Mesendoderm (in vitro differentiated cells): ENCODE results near the gene MTMR2.

Experiments used
- DNase-seq: peaks from one replicate; pipeline ENCODE4 v3.0.0; 2013
- H2AK5ac ChIP-seq: 2 replicates; pipeline ENCODE4 v1.6.1; 2013; ENCODE audit warnings: low read length, inconsistent platforms
- H2BK120ac ChIP-seq: 2 replicates; pipeline ENCODE4 v1.6.1; 2013; ENCODE audit warnings: low read depth, mild to moderate bottlenecking, low read length, moderate library complexity, mixed read lengths
- H2BK15ac ChIP-seq: replicated peaks from 2 replicates; pipeline ENCODE4 v1.6.1; 2013; ENCODE audit warnings: low read depth, mild to moderate bottlenecking, moderate library complexity
- H2BK5ac ChIP-seq: 2 replicates; pipeline ENCODE4 v1.6.1; 2013; ENCODE audit warnings: low read length, inconsistent platforms
- H3K18ac ChIP-seq: 2 replicates; pipeline ENCODE4 v1.6.1; 2013; ENCODE audit warnings: mild to moderate bottlenecking, low read length, mixed read lengths
- H3K23ac ChIP-seq: one replicate; pipeline ENCODE4 v1.6.1; 2013; ENCODE audit warnings: low read length
- H3K27ac ChIP-seq: 2 replicates; pipeline ENCODE4 v1.5.1; 2013; ENCODE audit warnings: low read depth, mild to moderate bottlenecking, inconsistent platforms, low read length, moderate library complexity
- H3K27me3 ChIP-seq: 2 replicates; pipeline ENCODE4 v1.6.1; 2013; ENCODE audit warnings: low read length, control low read depth, mild to moderate bottlenecking, inconsistent platforms; ENCODE audit not compliant: insufficient read depth, poor library complexity
- H3K36me3 ChIP-seq: 2 replicates; pipeline ENCODE4 v1.6.1; 2013; ENCODE audit warnings: low read length, inconsistent platforms; ENCODE audit not compliant: control insufficient read depth, insufficient read depth
- H3K4ac ChIP-seq: one replicate; pipeline ENCODE4 v1.6.1; 2013; ENCODE audit warnings: low read depth, mild to moderate bottlenecking, low read length, moderate library complexity
- H3K4me1 ChIP-seq: 2 replicates; pipeline ENCODE4 v1.6.1; 2013; ENCODE audit warnings: low read depth, low read length, inconsistent platforms; ENCODE audit not compliant: control insufficient read depth
- H3K4me2 ChIP-seq: 2 replicates; pipeline ENCODE4 v1.6.1; 2013; ENCODE audit warnings: low read length
- H3K4me3 ChIP-seq: 2 replicates; pipeline ENCODE4 v1.5.1; 2013; ENCODE audit warnings: mild to moderate bottlenecking, low read length
- H3K56ac ChIP-seq: one replicate; pipeline ENCODE4 v1.6.1; 2013; ENCODE audit warnings: low read length
- H3K79me1 ChIP-seq: 2 replicates; pipeline ENCODE4 v1.6.1; 2013; ENCODE audit warnings: low read length, inconsistent platforms
- H3K79me2 ChIP-seq: 2 replicates; pipeline ENCODE4 v1.6.1; 2013; ENCODE audit warnings: mild to moderate bottlenecking, low read length; ENCODE audit not compliant: control insufficient read depth, insufficient read depth
- H3K9ac ChIP-seq: 2 replicates; pipeline ENCODE4 v1.6.1; 2013; ENCODE audit warnings: low read length, inconsistent platforms
- H4K5ac ChIP-seq: one replicate; pipeline ENCODE4 v1.6.1; 2013; ENCODE audit warnings: low read length
- H4K8ac ChIP-seq: one replicate; pipeline ENCODE4 v1.6.1; 2013; ENCODE audit warnings: low read depth, mild to moderate bottlenecking, control low read depth, low read length, moderate library complexity
- WGBS: extraction: QIAGEN DNeasy Blood & Tissue Kit; methylation state at CpG from one replicate; pipeline ENCODE4 v1.1.7; 2013; ENCODE audit warnings: low lambda C conversion rate, missing lambda C conversion rate; ENCODE audit not compliant: insufficient coverage; ENCODE audit errors: extremely low coverage; 5-methylcytosine and 5-hydroxymethylcytosine counted together

MTMR2 gene

DNA sequence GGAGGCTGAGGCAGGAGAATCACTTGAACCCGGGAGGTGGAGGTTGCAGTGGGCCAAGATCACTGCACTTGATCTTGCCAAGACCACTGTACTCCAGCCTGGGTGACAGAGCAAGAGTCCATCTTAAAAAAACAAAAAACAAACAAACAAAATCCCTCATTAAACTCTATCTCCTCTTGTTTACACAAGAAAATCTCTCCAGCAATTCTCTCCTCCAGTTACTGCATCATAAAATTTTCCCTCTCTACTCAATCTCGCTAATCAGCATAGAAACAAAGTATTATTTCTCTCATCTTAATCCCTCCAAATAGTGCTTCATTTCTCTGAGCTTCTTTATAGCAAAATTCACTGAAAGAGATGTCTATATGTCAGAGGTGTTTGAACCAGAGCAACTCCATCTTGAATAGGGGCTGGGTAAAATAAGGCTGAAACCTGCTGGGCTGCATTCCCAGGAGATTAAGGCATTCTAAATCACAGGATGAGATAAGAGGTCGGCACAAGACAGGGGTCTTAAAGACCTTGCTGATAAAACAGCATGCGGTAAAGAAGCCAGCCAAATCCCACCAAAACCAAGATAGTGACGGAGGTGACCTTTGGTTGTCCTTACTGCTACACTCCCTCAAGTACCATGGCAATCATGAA lies 19.8 kb downstream of the MTMR2 start:
- H3K79me2 ChIP-seq, result peaks cover 21% of the 10 kb centered on the region
- no peak overlapping the region for H2BK15ac ChIP-seq
- H3K4ac ChIP-seq, result no peak overlapping the region
- no peak overlapping the region for H3K23ac ChIP-seq
- H4K5ac ChIP-seq, result no peak overlapping the region
- no peak overlapping the region for H4K8ac ChIP-seq
- H2BK120ac ChIP-seq, result no peak overlapping the region
- no peak overlapping the region for H3K27ac ChIP-seq
- H3K79me1 ChIP-seq, result peaks cover 12% of the 10 kb centered on the region
- H3K4me2 ChIP-seq, result no peak overlapping the region
- no peaks in the 10 kb centered on the region for H3K36me3 ChIP-seq
- H3K56ac ChIP-seq, result no peak overlapping the region
- peak; percentile 94 for DNase-seq
- no peak overlapping the region for H2AK5ac ChIP-seq
- H2BK5ac ChIP-seq, result no peak overlapping the region
- H3K27me3 ChIP-seq, result no peaks in the 10 kb centered on the region
- H3K4me1 ChIP-seq, result peaks cover 11% of the 10 kb centered on the region
- H3K9ac ChIP-seq, result no peak overlapping the region
- H3K18ac ChIP-seq, result no peak overlapping the region
- no peak overlapping the region for H3K4me3 ChIP-seq
- WGBS, result 100% methylated on average over 1 of the region's 5 CpGs

GRCh38 chr11:95898782-95899181 lies 25.1 kb downstream of the MTMR2 start:
- Histone ChIP-seq H3K27ac (no peak overlapping the region), H3K79me1 (peaks cover 10% of the 10 kb centered on the region), H2BK5ac (no peak overlapping the region), H3K79me2 (peaks cover 14% of the 10 kb centered on the region), H3K56ac (no peak overlapping the region), H3K23ac (no peak overlapping the region), H3K4me3 (no peak overlapping the region), H3K4me1 (peaks cover 6% of the 10 kb centered on the region), H3K4ac (no peak overlapping the region), H2BK15ac (no peak overlapping the region), H4K8ac (no peak overlapping the region), H3K4me2 (no peak overlapping the region), H3K27me3 (no peaks in the 10 kb centered on the region), H3K36me3 (no peaks in the 10 kb centered on the region), H3K18ac (no peak overlapping the region), H4K5ac (no peak overlapping the region), H3K9ac (no peak overlapping the region), H2AK5ac (no peak overlapping the region), H2BK120ac (no peak overlapping the region)
- DNase-seq, result no peak
- WGBS, result no CpG with 5 or more reads among the region's 2 CpGs

- Histone ChIP-seq H2BK5ac (no peak overlapping the region), H3K56ac (no peak overlapping the region), H3K18ac (no peak overlapping the region), H4K8ac (no peak overlapping the region), H3K27ac (no peak overlapping the region), H3K4me3 (no peak overlapping the region), H2BK15ac (no peak overlapping the region), H3K79me1 (peaks cover 5% of the 10 kb centered on the region), H3K79me2 (peaks cover 7% of the 10 kb centered on the region), H3K4me2 (no peak overlapping the region), H3K4me1 (peaks cover 4% of the 10 kb centered on the region), H3K9ac (no peak overlapping the region), H3K4ac (no peak overlapping the region), H3K23ac (no peak overlapping the region), H2BK120ac (no peak overlapping the region), H4K5ac (no peak overlapping the region), H3K36me3 (no peaks in the 10 kb centered on the region), H2AK5ac (no peak overlapping the region), H3K27me3 (no peaks in the 10 kb centered on the region)
- DNase-seq, result no peak
- WGBS, result no CpG with 5 or more reads among the region's 7 CpGs
These were observed 26.2 kb downstream of the MTMR2 start for GRCh38 chr11:95897731-95898130.

DNA sequence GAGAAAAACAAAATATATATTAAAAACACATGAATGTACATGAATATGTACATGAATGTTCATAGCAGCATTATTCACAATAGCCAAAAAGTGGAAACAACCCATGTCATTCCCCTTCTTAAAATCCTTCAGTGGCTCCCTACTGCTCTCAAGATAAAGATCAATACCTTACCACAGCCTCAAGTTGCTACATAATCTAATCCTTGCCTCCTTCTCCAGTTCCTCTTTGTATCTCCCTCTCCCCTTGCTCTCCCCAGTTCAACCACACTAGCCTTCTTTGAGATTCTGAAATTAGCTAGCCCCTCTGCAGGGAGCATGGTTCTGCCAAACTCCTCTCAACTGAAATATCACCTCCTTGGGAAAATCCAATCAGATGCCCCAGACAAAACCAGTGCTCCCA lies 28.1 kb downstream of the MTMR2 start:
- no peak overlapping the region for H2BK120ac ChIP-seq

GRCh38 chr11:95892892-95893570 lies 30.9 kb downstream of the MTMR2 start:
- no peak overlapping the region for H3K18ac ChIP-seq
- no peaks in the 10 kb centered on the region for H3K36me3 ChIP-seq
- no peaks in the 10 kb centered on the region for H3K27me3 ChIP-seq
- no peak overlapping the region for H2BK15ac ChIP-seq
- WGBS, result no CpG with 5 or more reads among the region's 4 CpGs
- H3K4ac ChIP-seq, result no peak overlapping the region
- H4K8ac ChIP-seq, result no peak overlapping the region
- no peak overlapping the region for H2AK5ac ChIP-seq
- no peak overlapping the region for H3K27ac ChIP-seq
- no peak overlapping the region for H3K23ac ChIP-seq
- no peak overlapping the region for H2BK120ac ChIP-seq
- DNase-seq, result no peak
- no peak overlapping the region for H2BK5ac ChIP-seq
- no peak overlapping the region for H4K5ac ChIP-seq
- H3K4me3 ChIP-seq, result no peak overlapping the region
- peaks cover 2% of the 10 kb centered on the region for H3K4me1 ChIP-seq
- H3K9ac ChIP-seq, result no peak overlapping the region
- peaks cover 5% of the 10 kb centered on the region for H3K79me2 ChIP-seq
- H3K56ac ChIP-seq, result no peak overlapping the region
- peaks cover 6% of the 10 kb centered on the region for H3K79me1 ChIP-seq
- H3K4me2 ChIP-seq, result no peak overlapping the region

More for the DNA sequence above, 28.1 kb downstream of the MTMR2 start:
- Histone ChIP-seq H3K4me1 (peaks cover 2% of the 10 kb centered on the region), H4K5ac (no peak overlapping the region), H3K27me3 (no peaks in the 10 kb centered on the region), H3K36me3 (no peaks in the 10 kb centered on the region), H3K56ac (no peak overlapping the region), H3K27ac (no peak overlapping the region), H3K18ac (no peak overlapping the region), H2BK15ac (no peak overlapping the region), H3K23ac (no peak overlapping the region), H3K9ac (no peak overlapping the region), H4K8ac (no peak overlapping the region), H3K79me1 (peaks cover 5% of the 10 kb centered on the region), H3K4ac (no peak overlapping the region), H2AK5ac (no peak overlapping the region), H3K4me3 (no peak overlapping the region), H3K79me2 (peaks cover 5% of the 10 kb centered on the region), H2BK5ac (no peak overlapping the region), H3K4me2 (no peak overlapping the region)
- DNase-seq, result peak; percentile 61

- Histone ChIP-seq H3K9ac (no peak overlapping the region), H3K27ac (no peak overlapping the region), H3K79me2 (peaks cover 5% of the 10 kb centered on the region), H4K8ac (no peak overlapping the region), H3K36me3 (no peaks in the 10 kb centered on the region), H3K18ac (no peak overlapping the region), H3K4me3 (no peak overlapping the region), H3K4me2 (no peak overlapping the region), H3K56ac (no peak overlapping the region), H3K4ac (no peak overlapping the region), H3K23ac (no peak overlapping the region), H3K4me1 (peaks cover 2% of the 10 kb centered on the region), H3K27me3 (no peaks in the 10 kb centered on the region), H2AK5ac (no peak overlapping the region), H3K79me1 (peaks cover 6% of the 10 kb centered on the region), H2BK5ac (no peak overlapping the region), H4K5ac (no peak overlapping the region), H2BK15ac (no peak overlapping the region), H2BK120ac (no peak overlapping the region)
- no peak for DNase-seq
- no CpG with 5 or more reads among the region's 2 CpGs for WGBS
These were observed 31.4 kb downstream of the MTMR2 start for GRCh38 chr11:95892492-95892891.
